Spleen (tissue), 11 donors: Measurements from ENCODE around the gene CACNA1C. TPM values are rescaled to one million over a fixed set of nuclear protein-coding genes. Genes with fewer than 3 reads are reported as not detected.

Experiments
- DNase-seq: peaks from one replicate; pipeline ENCODE4 v3.0.0-alpha.2; 2020
- H3K27ac ChIP-seq, 8 donors: fragments of 200-600 bp; sonication (generic) in 7 of 8; 1 replicate in 4 of 8; 2 replicates in 4 of 8; pipeline versions ENCODE4 v1.5.0 to v1.8.0; 2016 to 2021; ENCODE audit warnings: inconsistent platforms in 4 of 8, mild to moderate bottlenecking in 4 of 8, moderate library complexity in 1 of 8
- H3K27me3 ChIP-seq, 7 donors: fragments of 200-600 bp; sonication (generic) in 6 of 7; replicated peaks in 1 of 7; 1 replicate in 4 of 7; 2 replicates in 3 of 7; pipeline versions ENCODE4 v1.5.0 to v1.8.0; 2016 to 2021; ENCODE audit warnings: inconsistent platforms in 3 of 7, mild to moderate bottlenecking in 1 of 7
- H3K36me3 ChIP-seq, 6 donors: fragments of 200-600 bp; sonication (generic) in 5 of 6; 1 replicate in 4 of 6; 2 replicates in 2 of 6; pipeline versions ENCODE4 v1.5.0 to v1.8.0; 2016 to 2021; ENCODE audit warnings: inconsistent platforms in 2 of 6
- H3K4me1 ChIP-seq, 6 donors: fragments of 200-600 bp; sonication (generic) in 5 of 6; 1 replicate in 3 of 6; 2 replicates in 3 of 6; pipeline versions ENCODE4 v1.5.0 to v1.8.0; 2016 to 2021; ENCODE audit warnings: inconsistent platforms in 3 of 6
- H3K4me3 ChIP-seq, 8 donors: fragments of 200-600 bp; sonication (generic) in 7 of 8; 1 replicate in 4 of 8; 2 replicates in 4 of 8; pipeline versions ENCODE4 v1.5.0 to v1.8.0; 2016 to 2021; ENCODE audit warnings: inconsistent platforms in 4 of 8, mild to moderate bottlenecking in 4 of 8, moderate library complexity in 2 of 8
- H3K9me3 ChIP-seq, 8 donors: fragments of 200-600 bp; sonication (generic) in 7 of 8; 1 replicate in 4 of 8; 2 replicates in 4 of 8; pipeline versions ENCODE4 v1.5.0 to v1.8.0; 2016 to 2021; ENCODE audit warnings: inconsistent platforms in 4 of 8
- CTCF ChIP-seq, 11 experiments: fragments of 200-600 bp in 7 of 11; fragments of 450-650 bp in 4 of 11; sonication (generic) in 4 of 11; IDR thresholded peaks in 8 of 11; conservative IDR thresholded peaks in 3 of 11; 1 replicate in 7 of 11; 2 replicates in 4 of 11; pipeline versions ENCODE4 v1.4.0 to v1.8.0; 2016 to 2021; ENCODE audit warnings: antibody characterized with exemption in 11 of 11, inconsistent platforms in 4 of 11, mild to moderate bottlenecking in 1 of 11
- POLR2A ChIP-seq, 3 donors: fragments of 450-650 bp; IDR thresholded peaks; one replicate each; pipeline ENCODE4 v1.5.1; 2017; ENCODE audit warnings: antibody characterized with exemption in 3 of 3, mild to moderate bottlenecking in 1 of 3
- POLR2AphosphoS5 ChIP-seq, 3 donors: sonication (generic); formaldehyde crosslinking; IDR thresholded peaks; one replicate each; pipeline ENCODE4 v1.5.1; 2017; ENCODE audit warnings: antibody characterized with exemption in 3 of 3
- WGBS, 5 donors: extraction: QIAGEN DNeasy Blood & Tissue Kit in 3 of 5; methylation state at CpG; one replicate each; pipeline versions ENCODE4 v1.1.5 to v1.1.7; 2013 to 2018; 5-methylcytosine and 5-hydroxymethylcytosine counted together
- intact Hi-C: fragments of 100-400 bp; cut with DNase I; formaldehyde crosslinking; loops from one replicate; pipeline ENCODE4 v1.15.0; 2023; ENCODE audit warnings: low total_unique reads
- polyA plus RNA-seq, 3 donors: library from polyadenylated mRNA; stranded (reverse); fragments of 200-250 nt; gene quantifications; one replicate each; pipeline ENCODE4 v1.2.1, GENCODE V29; 2013
- total RNA-seq, 7 donors: library from RNA; depleted of rRNA in 3 of 7; stranded (reverse); fragments of >200 nt in 3 of 7; fragmentation: NEBNext Ultra II Directional in 4 of 7; extraction: Animal tissue kit (Norgen Biotek cat#: 25700) in 4 of 7; gene quantifications; one replicate each; pipeline versions ENCODE4 v1.1.0 to v1.2.1, GENCODE V29; 2016 to 2021
- donor health status: healthy with polysubstance abuse.
- donor health status: DM: no; HTN: no; CAD: no; lungs with moderate emphysema.
- donor health status: DM: no; HTN: no; CAD: no.
- donor health status: Bipolar disorder and iron deficiency.
- donor health status: healthy.
- donor health status: DM: no; HTN: no; CAD: no.
- donor health status: DM: yes; HTN: yes; CAD: no.

CACNA1C gene
- total and polyA plus RNA-seq, 10 donors: 0.67 to 27.6 (median 18.4) TPM

DNA sequence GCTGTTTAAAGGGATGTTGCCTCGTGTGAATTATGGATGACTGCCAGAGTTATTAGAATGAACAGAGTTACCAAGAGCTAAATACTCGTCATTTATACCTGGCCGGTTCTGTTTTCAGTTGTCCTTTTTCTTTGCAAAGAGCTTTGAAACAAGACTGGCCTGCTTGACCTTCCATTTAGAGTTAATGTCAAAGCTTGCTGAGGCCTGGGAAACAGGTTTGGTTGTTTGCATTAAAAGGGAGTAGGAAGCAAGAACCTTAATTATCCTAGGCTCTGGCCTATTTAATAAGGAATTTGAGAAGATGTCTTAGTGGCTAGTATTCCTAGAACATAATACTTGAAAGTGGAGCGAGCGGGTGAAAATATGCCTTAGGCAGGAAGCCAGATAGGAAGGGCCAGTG lies 233.3 kb downstream of the CACNA1C start:
- Histone ChIP-seq H3K4me1 (peaks cover 7 to 76% (median 41%) of the 10 kb centered on the region in 6 donors), H3K36me3 (no peaks in the 10 kb centered on the region), H3K9me3 (no peaks in the 10 kb centered on the region), H3K27ac (peak overlapping the region in 6 of 8 donors; percentile 5 to 66 (median 52)), H3K27me3 (peaks cover 0 to 17% (median 0%) of the 10 kb centered on the region in 7 donors), H3K4me3 (no peak overlapping the region)
- no peak for DNase-seq
- TF ChIP-seq CTCF (IDR thresholded peaks at IDR 0.05 in 8 of 11, conservative IDR thresholded peaks at IDR 0.05 in 3 of 11): no peak
- no peak for TF ChIP-seq POLR2AphosphoS5 (IDR thresholded peaks at IDR 0.05)
- no peak for TF ChIP-seq POLR2A (IDR thresholded peaks at IDR 0.05)
- WGBS, 5 donors: 69 to 81% (median 71%) methylated on average over 5 of the region's 5 CpGs
- intact Hi-C loops: loop anchor here (10.0 kb wide), 1 partner anchor 231 kb away; the partner anchor contains the start of gene CACNA1C

DNA sequence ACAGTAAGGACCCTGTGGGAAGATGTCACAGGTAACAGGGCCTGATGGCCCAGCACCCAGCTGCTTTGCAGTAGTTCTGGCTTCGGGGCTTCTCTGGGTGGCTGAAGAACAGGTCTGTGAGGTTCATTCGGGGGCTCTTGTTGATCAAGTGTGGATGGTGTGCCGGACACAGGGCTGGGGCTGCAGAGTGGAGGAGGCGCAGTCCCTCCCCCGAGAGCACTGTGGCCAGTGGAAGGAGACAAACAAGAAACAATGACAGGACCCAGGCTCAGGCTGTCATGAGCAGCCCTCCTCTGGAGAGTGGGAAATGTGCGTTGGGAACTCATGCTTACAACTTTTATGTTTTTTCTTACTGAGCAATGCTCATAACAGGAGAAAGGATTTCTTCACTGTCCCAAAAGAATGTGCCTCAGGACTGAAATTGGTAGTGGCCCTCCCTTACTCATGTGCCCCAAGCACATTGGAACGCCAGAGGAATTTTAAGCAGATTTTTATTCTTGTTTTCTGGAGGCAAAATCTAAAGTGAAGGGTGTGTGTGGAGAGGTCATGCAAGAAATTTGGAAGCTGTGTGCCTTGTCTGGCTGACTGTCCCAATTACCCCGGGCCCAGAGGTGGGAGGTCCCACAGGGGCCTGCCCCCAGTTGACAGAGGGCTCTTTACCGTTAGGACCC lies 233.8 kb downstream of the CACNA1C start:
- WGBS, 5 donors: 76 to 91% (median 80%) methylated on average over 9 of the region's 9 CpGs
- Histone ChIP-seq H3K27me3 (peaks cover 0 to 17% (median 0%) of the 10 kb centered on the region in 7 donors), H3K9me3 (no peaks in the 10 kb centered on the region), H3K4me3 (no peak overlapping the region), H3K4me1 (peaks cover 7 to 82% (median 44%) of the 10 kb centered on the region in 6 donors), H3K36me3 (no peaks in the 10 kb centered on the region), H3K27ac (peak overlapping the region in 7 of 8 donors; percentile 5 to 66 (median 52))
- TF ChIP-seq POLR2AphosphoS5 (IDR thresholded peaks at IDR 0.05) (no peak), CTCF (IDR thresholded peaks at IDR 0.05 in 8 of 11, conservative IDR thresholded peaks at IDR 0.05 in 3 of 11) (no peak), POLR2A (IDR thresholded peaks at IDR 0.05) (no peak)
- intact Hi-C loops: loop anchor here (10.0 kb wide), 1 partner anchor 232 kb away; the partner anchor contains the start of gene CACNA1C
- peak; percentile 61 for DNase-seq

GRCh38 chr12:2287151-2287550 lies 234.4 kb downstream of the CACNA1C start:
- Histone ChIP-seq H3K27ac (peak overlapping the region in 6 of 8 donors; percentile 6 to 66 (median 52)), H3K9me3 (no peaks in the 10 kb centered on the region), H3K4me3 (no peak overlapping the region)

DNA sequence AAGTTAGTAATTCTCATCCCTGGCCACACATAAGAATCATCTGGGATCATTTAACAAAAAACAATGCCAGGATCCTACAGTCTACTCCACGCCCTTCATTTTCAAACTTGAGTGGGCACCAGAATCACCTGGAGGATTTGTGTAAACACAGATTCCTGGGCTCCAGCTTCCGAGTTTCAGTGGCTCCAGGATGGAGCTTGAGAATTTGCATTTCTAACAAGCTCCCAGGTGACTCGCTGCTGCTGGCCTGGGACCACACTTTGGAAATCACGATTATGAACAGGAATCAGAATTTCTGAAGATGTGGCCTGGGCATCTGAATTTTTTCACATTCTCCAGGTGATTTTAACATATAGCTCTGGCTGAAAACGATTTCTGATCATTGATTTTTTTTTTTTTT lies 234.8 kb downstream of the CACNA1C start:
- peak overlapping the region in 6 of 8 donors; percentile 6 to 66 (median 52) for H3K27ac ChIP-seq
- TF ChIP-seq POLR2A (IDR thresholded peaks at IDR 0.05): no peak
- no peak for TF ChIP-seq POLR2AphosphoS5 (IDR thresholded peaks at IDR 0.05)
- no peak for TF ChIP-seq CTCF (IDR thresholded peaks at IDR 0.05 in 8 of 11, conservative IDR thresholded peaks at IDR 0.05 in 3 of 11)
- intact Hi-C loops: loop anchor here (10.0 kb wide), 1 partner anchor 233 kb away; the partner anchor contains the start of gene CACNA1C
- H3K27me3 ChIP-seq: peaks cover 0 to 13% (median 0%) of the 10 kb centered on the region in 7 donors
- no peaks in the 10 kb centered on the region for H3K36me3 ChIP-seq
- peaks cover 7 to 87% (median 49%) of the 10 kb centered on the region in 6 donors for H3K4me1 ChIP-seq
- DNase-seq: no peak
- 69 to 83% (median 70%) methylated on average over 5 of the region's 5 CpGs for WGBS, 5 donors
- H3K4me3 ChIP-seq: no peak overlapping the region
- H3K9me3 ChIP-seq: no peaks in the 10 kb centered on the region

More at GRCh38 chr12:2287151-2287550, 234.4 kb downstream of the CACNA1C start:
- intact Hi-C loops: loop anchor here (10.0 kb wide), 1 partner anchor 232 kb away; the partner anchor contains the start of gene CACNA1C
- peaks cover 0 to 17% (median 0%) of the 10 kb centered on the region in 7 donors for H3K27me3 ChIP-seq
- no peaks in the 10 kb centered on the region for H3K36me3 ChIP-seq
- 83 to 89% (median 85%) methylated on average over 11 to 12 of the region's 12 CpGs for WGBS, 5 donors
- no peak for TF ChIP-seq POLR2AphosphoS5 (IDR thresholded peaks at IDR 0.05)
- TF ChIP-seq POLR2A (IDR thresholded peaks at IDR 0.05): no peak
- no peak for DNase-seq
- H3K4me1 ChIP-seq: peaks cover 7 to 85% (median 47%) of the 10 kb centered on the region in 6 donors
